RWPE2 (cell line): ENCODE data around the gene ROBO4.

Experiments
- ATAC-seq: fragments of 200-7000 bp; cut with Tn5 transposase; 3 replicates; pipeline ENCODE4 v1.9.1; 2021; ENCODE audit warnings: low read depth
- DNase-seq: peaks from one replicate; pipeline ENCODE4 v3.0.0-alpha.2; 2020; ENCODE audit warnings: low spot score
- H3K27ac ChIP-seq: fragments of 450-650 bp; 2 replicates; pipeline ENCODE4 v1.5.1; 2017; ENCODE audit warnings: mild to moderate bottlenecking; ENCODE audit not compliant: poor library complexity, severe bottlenecking
- H3K27me3 ChIP-seq: fragments of 250-450 bp; sonication (Bioruptor Pico); 2 replicates; pipeline ENCODE4 v1.5.1; 2021; ENCODE audit warnings: mild to moderate bottlenecking, moderate library complexity; ENCODE audit not compliant: insufficient read depth, poor library complexity, severe bottlenecking
- H3K36me3 ChIP-seq: fragments of 250-450 bp; sonication (Bioruptor Pico); 2 replicates; pipeline ENCODE4 v1.5.1; 2020; ENCODE audit warnings: low read depth, mild to moderate bottlenecking, moderate library complexity
- H3K4me1 ChIP-seq: fragments of 250-450 bp; sonication (Bioruptor Pico); 2 replicates; pipeline ENCODE4 v1.5.1; 2021; ENCODE audit warnings: mild to moderate bottlenecking, moderate library complexity; ENCODE audit not compliant: insufficient read depth, poor library complexity, severe bottlenecking
- H3K4me3 ChIP-seq: fragments of 250-450 bp; sonication (Bioruptor Pico); 2 replicates; pipeline ENCODE4 v1.5.1; 2021; ENCODE audit warnings: mild to moderate bottlenecking, moderate library complexity; ENCODE audit not compliant: severe bottlenecking
- H3K9me3 ChIP-seq: fragments of 250-450 bp; sonication (Bioruptor Pico); 2 replicates; pipeline ENCODE4 v1.5.1; 2021; ENCODE audit warnings: mild to moderate bottlenecking, moderate library complexity; ENCODE audit not compliant: severe bottlenecking
- CTCF ChIP-seq: fragments of 450-650 bp; IDR thresholded peaks from one replicate; pipeline ENCODE4 v1.5.1; 2017; ENCODE audit warnings: mild to moderate bottlenecking, moderate library complexity; ENCODE audit not compliant: poor library complexity, severe bottlenecking

The ROBO4 gene

GRCh38 chr11:124872741-124873140, 24.9 kb downstream of the ROBO4 start:
- no peaks in the 10 kb centered on the region for H3K4me1 ChIP-seq
- no peak overlapping the region for H3K4me3 ChIP-seq
- no peak overlapping the region for H3K27ac ChIP-seq
- no peaks in the 10 kb centered on the region for H3K36me3 ChIP-seq
- no peak for TF ChIP-seq CTCF
- H3K27me3 ChIP-seq, result peaks cover 37% of the 10 kb centered on the region
- no peaks in the 10 kb centered on the region for H3K9me3 ChIP-seq
- DNase-seq, result no peak
- ATAC-seq, result no peak

GRCh38 chr11:124872280-124872679, 25.4 kb downstream of the ROBO4 start:
- H3K4me3 ChIP-seq, result no peak overlapping the region
- H3K9me3 ChIP-seq, result no peaks in the 10 kb centered on the region
- no peak for DNase-seq
- no peak overlapping the region for H3K27ac ChIP-seq
- no peaks in the 10 kb centered on the region for H3K36me3 ChIP-seq
- ATAC-seq, result no peak
- H3K4me1 ChIP-seq, result no peaks in the 10 kb centered on the region
- peaks cover 42% of the 10 kb centered on the region for H3K27me3 ChIP-seq
- no peak for TF ChIP-seq CTCF

GRCh38 chr11:124870430-124870829, 27.2 kb downstream of the ROBO4 start:
- Histone ChIP-seq H3K27ac (no peak overlapping the region), H3K4me1 (no peaks in the 10 kb centered on the region), H3K9me3 (no peaks in the 10 kb centered on the region), H3K27me3 (peaks cover 60% of the 10 kb centered on the region), H3K36me3 (no peaks in the 10 kb centered on the region), H3K4me3 (no peak overlapping the region)
- no peak for TF ChIP-seq CTCF
- no peak for ATAC-seq
- DNase-seq, result no peak

- no peaks in the 10 kb centered on the region for H3K36me3 ChIP-seq
- no peak overlapping the region for H3K4me3 ChIP-seq
- no peaks in the 10 kb centered on the region for H3K4me1 ChIP-seq
- H3K27ac ChIP-seq, result no peak overlapping the region
- no peak for TF ChIP-seq CTCF
- ATAC-seq (no peak), DNase-seq (no peak)
- H3K27me3 ChIP-seq, result peaks cover 65% of the 10 kb centered on the region
- H3K9me3 ChIP-seq, result no peaks in the 10 kb centered on the region
These were observed 27.7 kb downstream of the ROBO4 start for GRCh38 chr11:124869856-124870387.

- DNase-seq (no peak), ATAC-seq (no peak)
- Histone ChIP-seq H3K4me3 (no peak overlapping the region), H3K27me3 (peaks cover 71% of the 10 kb centered on the region), H3K36me3 (no peaks in the 10 kb centered on the region), H3K4me1 (no peaks in the 10 kb centered on the region), H3K27ac (no peak overlapping the region), H3K9me3 (no peaks in the 10 kb centered on the region)
- TF ChIP-seq CTCF, result no peak
These were observed 28.3 kb downstream of the ROBO4 start for GRCh38 chr11:124869331-124869730.
